Measurements from ENCODE around the gene PIBF1.
A peak's percentile ranks its signal among the peaks of the same experiment; 100 is the strongest.
"Not testable (repeated sequence)": the region's sequence is repeated elsewhere in the genome, so short reads cannot be mapped to it uniquely, and the experiment has no call there.

PIBF1 gene

DNA sequence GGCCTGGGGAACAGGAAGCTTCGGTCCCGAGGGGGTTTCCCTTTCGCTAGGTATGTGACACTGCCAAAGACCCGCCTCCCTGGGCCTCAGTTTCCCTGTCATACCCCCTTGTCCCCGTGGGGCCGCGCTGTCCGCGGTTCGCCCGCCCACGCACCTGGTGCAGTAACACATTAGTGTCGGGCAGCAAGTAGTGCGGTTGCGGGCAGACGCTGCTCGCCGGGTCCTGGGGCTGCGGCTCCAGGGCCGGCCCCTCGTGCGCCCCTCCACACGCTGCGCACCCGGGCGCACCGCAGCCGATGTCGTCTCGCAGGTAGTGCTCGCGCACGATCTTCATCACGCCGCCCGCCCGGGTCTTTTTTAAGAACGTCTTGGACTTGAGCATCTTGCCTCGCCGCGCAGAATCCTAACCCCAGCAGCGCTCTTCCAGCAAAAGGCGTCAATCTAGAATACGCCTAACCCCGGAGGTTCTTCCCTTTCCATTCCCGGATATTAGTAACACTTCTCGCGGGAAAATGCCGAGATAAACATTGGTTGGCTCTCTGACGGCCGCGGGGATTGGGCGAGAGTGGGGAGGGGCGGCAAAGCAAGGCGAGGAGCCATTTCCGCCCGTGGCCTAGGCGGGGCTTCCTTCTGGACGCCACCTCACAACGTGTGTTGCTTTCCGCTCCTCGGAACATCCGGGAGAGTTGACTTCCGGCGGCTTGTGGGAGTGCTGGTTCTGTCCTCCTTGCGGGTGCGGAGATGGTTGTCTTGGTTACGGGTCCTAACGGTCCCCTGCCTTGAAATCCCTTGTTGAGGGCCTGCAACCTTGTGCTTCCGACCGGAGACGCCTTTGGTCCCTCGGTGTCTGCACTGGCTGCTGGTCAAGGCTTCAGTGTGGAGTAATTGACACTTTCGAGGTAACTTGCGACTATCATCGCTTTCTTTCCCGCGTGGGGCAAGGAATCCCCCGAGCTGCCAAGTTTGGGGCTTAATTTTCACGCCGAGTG, at the start of gene PIBF1, which contains the start of gene DIS3:
TSS of gene PIBF1 (plus strand) at position 683 of the 989 bp plus-strand sequence. CDS start 1,337 bp downstream, outside the sequence.
TSS of gene DIS3 (minus strand) at position 450 of the 989 bp plus-strand sequence. CDS start at position 382, 68 bp downstream.
- DNase-seq: peak; percentile 98

GRCh38 chr13:72737033-72737432, 44.9 kb upstream of the PIBF1 start:
- DNase-seq: no peak

GRCh38 chr13:72740015-72740414, 41.9 kb upstream of the PIBF1 start:
- DNase-seq: no peak

- DNase-seq: no peak
These were observed 36.7 kb upstream of the PIBF1 start for GRCh38 chr13:72745260-72745659.

GRCh38 chr13:72751220-72751619, 30.7 kb upstream of the PIBF1 start:
- no peak for DNase-seq

DNA sequence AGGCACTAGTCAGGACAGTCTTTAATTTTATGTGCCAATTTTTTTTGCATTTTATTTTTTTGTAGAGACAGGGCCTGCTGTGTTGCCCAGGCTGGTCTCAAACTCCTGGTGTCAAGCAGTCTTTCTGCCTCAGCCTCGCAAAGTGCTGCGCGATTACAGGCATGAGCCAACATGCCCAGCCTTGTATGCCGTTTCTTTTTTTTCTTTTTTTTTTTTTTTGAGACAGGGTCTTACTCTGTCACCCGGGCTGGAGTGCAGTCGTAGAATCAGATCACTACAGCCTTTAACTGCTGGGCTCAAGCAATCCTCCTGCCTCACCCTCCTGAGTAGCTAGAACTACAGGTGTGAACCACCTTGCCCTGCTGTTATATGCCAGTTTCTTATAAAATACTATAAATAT, 27.8 kb upstream of the PIBF1 start:
- DNase-seq: no peak

GRCh38 chr13:72757792-72758535, 24.0 kb upstream of the PIBF1 start:
- no peak for DNase-seq

DNA sequence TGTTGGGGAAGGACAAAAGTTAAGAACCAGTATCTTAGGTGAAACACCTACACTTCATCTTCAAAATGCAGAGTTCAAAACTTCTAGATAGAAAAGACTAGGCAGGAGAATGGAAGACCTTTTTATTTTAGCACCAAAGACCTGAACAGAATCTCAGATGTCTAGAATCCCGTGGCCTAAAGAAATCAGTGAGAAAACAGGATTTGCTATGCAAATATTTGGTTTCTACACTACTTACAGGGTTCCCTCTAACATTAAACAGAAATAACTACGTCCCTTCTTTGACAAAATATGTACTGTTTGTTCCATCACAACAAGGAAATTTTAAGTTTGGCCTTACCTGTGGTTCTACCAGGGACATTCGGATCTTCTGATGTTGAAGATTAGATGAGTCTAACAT, 21.7 kb upstream of the PIBF1 start:
- no peak for DNase-seq

- DNase-seq: no peak
These were observed 18.5 kb upstream of the PIBF1 start for GRCh38 chr13:72763411-72763810.

DNA sequence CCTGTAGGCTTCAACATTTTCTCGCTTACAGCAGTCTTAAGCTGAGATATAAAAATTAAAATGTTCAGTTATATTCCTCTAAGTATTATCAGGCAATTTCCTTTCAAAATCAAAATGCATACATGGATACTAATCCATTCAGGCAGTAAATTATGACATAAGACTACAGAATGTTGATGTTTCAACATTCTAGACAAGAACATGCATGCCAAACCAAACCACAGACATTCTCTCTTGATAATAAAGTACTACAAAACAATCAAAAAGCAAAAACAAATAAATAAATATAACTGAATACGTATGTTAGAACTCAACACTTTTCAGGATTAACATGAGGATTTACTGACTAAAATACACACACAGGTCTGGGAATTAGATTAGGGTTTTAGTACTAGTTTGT, 7.9 kb upstream of the PIBF1 start:
- no peak for DNase-seq

DNA sequence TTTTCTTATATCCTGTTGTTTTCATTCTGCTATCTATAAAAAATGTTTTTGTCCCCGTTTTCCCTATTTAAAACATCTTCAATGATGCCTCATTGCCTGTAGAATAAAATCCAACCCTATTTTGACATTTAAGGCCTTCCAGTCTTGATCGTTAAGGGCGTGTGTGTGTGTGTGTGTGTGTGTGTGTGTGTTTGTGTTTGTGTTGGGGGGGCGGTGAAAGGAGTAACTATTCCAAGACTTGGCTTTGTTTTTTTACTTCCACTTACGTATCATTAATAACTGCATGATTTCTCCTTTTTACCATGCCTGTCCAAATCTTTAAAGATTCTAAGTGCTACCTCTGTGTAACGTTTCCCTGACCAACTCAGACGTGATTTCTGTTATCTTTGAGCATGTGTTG, 784 bp downstream of the PIBF1 start:
- no peak for DNase-seq

GRCh38 chr13:72784679-72785078, 2.7 kb downstream of the PIBF1 start:
- DNase-seq: not testable (repeated sequence)

DNA sequence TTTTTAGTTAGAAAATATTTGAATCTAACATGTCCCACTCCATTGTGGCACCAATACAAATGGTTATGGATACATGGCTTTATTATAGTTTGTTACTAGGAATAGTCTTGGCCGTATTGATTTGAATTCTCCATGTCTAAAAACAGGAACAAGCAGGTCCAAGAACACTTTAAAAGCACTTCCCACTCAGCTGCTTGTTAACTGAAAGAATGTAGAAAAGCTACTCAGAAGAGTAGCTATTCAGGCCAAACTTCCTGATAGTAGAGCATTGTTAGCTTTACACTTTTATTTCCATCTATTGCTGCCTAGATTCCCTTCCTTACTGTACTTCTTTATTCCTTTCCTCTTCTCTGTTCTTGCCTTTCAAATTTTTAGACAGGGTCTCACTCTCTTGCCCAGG, 6.9 kb downstream of the PIBF1 start:
- DNase-seq: no peak

DNA sequence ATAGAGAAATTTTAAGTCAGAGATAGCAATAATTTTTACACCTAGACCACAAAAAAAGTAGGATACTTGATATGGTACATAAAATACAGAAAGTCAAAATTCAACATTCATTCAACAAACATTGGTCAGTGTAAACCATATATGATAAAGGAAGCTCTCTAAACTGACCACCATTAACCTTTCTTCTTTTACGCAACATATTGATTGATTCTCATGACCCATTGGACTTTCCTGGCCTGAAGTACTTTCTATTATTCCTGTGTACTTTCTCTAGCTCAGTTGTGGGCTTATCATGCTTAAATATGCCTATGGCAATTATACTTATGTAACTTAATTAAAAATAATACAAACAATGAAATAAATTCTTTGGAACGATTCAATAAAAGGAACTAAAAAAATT, 10.7 kb downstream of the PIBF1 start:
- no peak for DNase-seq

GRCh38 chr13:72798817-72799216, 16.9 kb downstream of the PIBF1 start:
- DNase-seq: no peak

GRCh38 chr13:72804301-72804700, 22.4 kb downstream of the PIBF1 start:
- DNase-seq: no peak

GRCh38 chr13:72805676-72806346, 23.9 kb downstream of the PIBF1 start:
- no peak for DNase-seq

- not testable (repeated sequence) for DNase-seq
These were observed 24.6 kb downstream of the PIBF1 start for GRCh38 chr13:72806514-72806913.

- DNase-seq: no peak
These were observed 27.1 kb downstream of the PIBF1 start for GRCh38 chr13:72808917-72809500.

DNA sequence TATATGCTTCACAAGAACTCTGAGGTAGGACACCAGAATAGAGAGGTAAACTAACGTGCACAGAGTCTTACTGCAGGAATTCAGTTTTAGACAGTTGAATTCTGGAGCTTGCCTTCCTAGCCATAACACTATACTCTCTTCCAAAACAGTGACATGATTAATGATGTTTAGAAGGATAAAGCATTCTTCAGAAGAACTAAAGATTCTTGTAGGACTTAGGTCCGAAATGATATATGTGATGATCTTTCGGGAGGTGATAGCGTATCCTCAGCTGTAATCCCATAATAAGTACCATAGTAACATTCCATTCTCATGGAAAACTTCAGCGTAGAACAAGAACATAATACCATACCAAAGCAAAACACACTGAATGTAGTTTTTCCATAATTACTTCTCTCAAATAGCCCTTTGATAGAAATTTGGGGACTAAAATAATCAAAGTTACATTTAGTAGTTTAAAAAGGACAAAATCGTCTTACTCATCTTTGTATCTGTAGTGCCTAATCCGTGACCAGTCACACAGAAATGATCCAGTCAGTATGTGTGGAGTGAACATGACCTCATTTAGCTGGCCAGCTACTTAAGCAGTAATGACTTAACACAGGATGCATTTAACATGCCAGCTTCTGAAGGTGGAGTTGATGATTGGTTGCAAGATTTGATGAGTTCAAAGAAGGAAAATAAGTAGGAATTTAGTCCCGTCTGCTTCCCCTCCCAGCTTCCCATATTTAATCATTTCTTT, 38.4 kb downstream of the PIBF1 start:
- DNase-seq: no peak

- DNase-seq: no peak
These were observed 39.0 kb downstream of the PIBF1 start for GRCh38 chr13:72820898-72821279.

DNA sequence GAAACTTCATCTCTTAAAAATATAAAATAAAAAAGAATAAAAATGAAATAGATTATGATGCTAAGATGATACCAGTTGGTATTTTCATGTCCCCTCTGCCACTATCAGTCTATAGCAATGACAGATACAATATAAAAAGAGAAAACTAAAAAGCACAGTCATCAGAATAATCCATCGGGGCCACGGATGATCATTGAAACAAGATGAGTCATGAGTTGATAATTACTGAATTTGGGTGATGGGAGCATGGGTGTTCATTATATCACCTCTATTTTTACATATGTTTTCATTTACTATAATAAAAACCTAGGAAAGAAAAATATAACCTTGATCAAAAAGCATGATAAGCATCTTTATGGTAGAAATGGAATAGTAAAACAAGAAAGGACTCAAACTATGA, 41.1 kb downstream of the PIBF1 start:
- no peak for DNase-seq
